PFSK-1 (cell line): ENCODE results near the gene SCN2A.

ENCODE experiments used
- POLR2AphosphoS5 ChIP-seq: IDR thresholded peaks from 2 replicates; pipeline ENCODE4 v1.6.1; 2012; ENCODE audit warnings: low read depth, mild to moderate bottlenecking, control low read depth, low read length, moderate library complexity
- REST ChIP-seq, 2 experiments: IDR thresholded peaks; 2 replicates each; pipeline versions ENCODE4 v1.6.1 to v1.8.0; 2011 to 2012; ENCODE audit warnings: low read depth in 2 of 2, low read length in 2 of 2, control low read depth in 1 of 2, inconsistent platforms in 1 of 2, mild to moderate bottlenecking in 1 of 2, moderate library complexity in 1 of 2; ENCODE audit not compliant: insufficient read depth in 1 of 2
- SIN3A ChIP-seq: IDR thresholded peaks from 2 replicates; pipeline ENCODE4 v1.6.1; 2012; ENCODE audit warnings: mild to moderate bottlenecking, low read length, moderate library complexity, borderline replicate concordance; ENCODE audit not compliant: insufficient read depth
- TAF1 ChIP-seq: IDR thresholded peaks from 2 replicates; pipeline ENCODE4 v1.6.1; 2012; ENCODE audit warnings: low read length, control low read depth, borderline replicate concordance; ENCODE audit not compliant: insufficient read depth

DNA sequence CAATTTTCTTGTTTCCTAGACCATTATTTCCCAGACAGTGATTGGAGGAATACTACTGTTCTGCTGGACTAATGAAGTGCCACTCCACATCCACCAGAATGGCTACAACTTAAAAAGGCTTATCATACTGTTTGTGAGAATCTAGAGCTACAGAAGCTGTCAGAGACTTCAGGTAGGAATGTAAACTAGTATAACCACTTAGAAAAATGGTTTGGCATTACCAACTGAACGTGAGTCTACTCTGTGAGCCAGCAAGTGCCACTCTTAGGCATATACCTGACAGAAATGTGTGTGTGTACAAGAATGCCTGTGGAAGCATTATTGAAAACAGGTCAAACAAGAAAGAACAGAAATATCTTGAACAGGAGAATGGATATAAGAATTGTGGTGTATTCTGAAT lies 31.1 kb upstream of the SCN2A start:
- TF ChIP-seq POLR2AphosphoS5, result no peak
- TF ChIP-seq TAF1, result no peak
- no peak for TF ChIP-seq REST (IDR thresholded peaks at IDR 0.05; ENCODE audit: insufficient read depth in 1 of 2, low read depth in 2 of 2, low read length in 2 of 2)
- TF ChIP-seq SIN3A, result no peak
